Chondrocyte (in vitro differentiated cells): ENCODE results near the gene TPX2. TPM values are rescaled to one million over a fixed set of nuclear protein-coding genes. Genes with fewer than 3 reads are reported as not detected.

ENCODE experiments used
- DNase-seq: peaks from one replicate; pipeline ENCODE4 v3.0.0; 2021; ENCODE audit warnings: mixed read lengths, low spot score
- H3K27ac Mint-ChIP-seq: one replicate; pipeline ENCODE4 v1.8.0; 2021; ENCODE audit warnings: mild to moderate bottlenecking, moderate library complexity, mixed read lengths; ENCODE audit not compliant: unreplicated experiment
- H3K27me3 Mint-ChIP-seq: 2 replicates; pipeline ENCODE4 v1.8.0; 2021; ENCODE audit warnings: low read depth, mixed read lengths
- H3K36me3 Mint-ChIP-seq: 2 replicates; pipeline ENCODE4 v1.8.0; 2021; ENCODE audit warnings: low read depth, mixed read lengths
- H3K4me1 Mint-ChIP-seq: 2 replicates; pipeline ENCODE4 v1.8.0; 2021; ENCODE audit warnings: low read depth, mild to moderate bottlenecking, mixed read lengths
- H3K4me3 Mint-ChIP-seq: one replicate; pipeline ENCODE4 v1.8.0; 2021; ENCODE audit warnings: mild to moderate bottlenecking, moderate library complexity, mixed read lengths; ENCODE audit not compliant: unreplicated experiment
- H3K9me3 Mint-ChIP-seq: 2 replicates; pipeline ENCODE4 v1.8.0; 2021; ENCODE audit warnings: low read depth, mixed read lengths
- total RNA-seq: library from RNA; stranded (reverse); gene quantifications from 3 replicates; pipeline ENCODE4 v1.2.1, GENCODE V29; 2021
- TF ChIP-seq, protein P1 (sequence below): fragments of 200-600 bp; sonication (generic); IDR thresholded peaks from 2 replicates; pipeline ENCODE4 v1.5.0; 2021; ENCODE audit warnings: antibody characterized with exemption, mild to moderate bottlenecking, moderate library complexity

TPX2 gene
- total RNA-seq, 1 donor from 2014 or later, result 49.6 TPM

GRCh38 chr20:31758991-31759390 lies 19.9 kb downstream of the TPX2 start:
- Mint-ChIP-seq H3K4me1 (peaks cover 42% of the 10 kb centered on the region), H3K4me3 (no peak overlapping the region), H3K9me3 (peaks cover 2% of the 10 kb centered on the region), H3K27me3 (no peaks in the 10 kb centered on the region), H3K27ac (peak overlapping the region; percentile 81), H3K36me3 (peaks cover 10% of the 10 kb centered on the region)
- DNase-seq, result no peak
- TF ChIP-seq, protein P1, sequence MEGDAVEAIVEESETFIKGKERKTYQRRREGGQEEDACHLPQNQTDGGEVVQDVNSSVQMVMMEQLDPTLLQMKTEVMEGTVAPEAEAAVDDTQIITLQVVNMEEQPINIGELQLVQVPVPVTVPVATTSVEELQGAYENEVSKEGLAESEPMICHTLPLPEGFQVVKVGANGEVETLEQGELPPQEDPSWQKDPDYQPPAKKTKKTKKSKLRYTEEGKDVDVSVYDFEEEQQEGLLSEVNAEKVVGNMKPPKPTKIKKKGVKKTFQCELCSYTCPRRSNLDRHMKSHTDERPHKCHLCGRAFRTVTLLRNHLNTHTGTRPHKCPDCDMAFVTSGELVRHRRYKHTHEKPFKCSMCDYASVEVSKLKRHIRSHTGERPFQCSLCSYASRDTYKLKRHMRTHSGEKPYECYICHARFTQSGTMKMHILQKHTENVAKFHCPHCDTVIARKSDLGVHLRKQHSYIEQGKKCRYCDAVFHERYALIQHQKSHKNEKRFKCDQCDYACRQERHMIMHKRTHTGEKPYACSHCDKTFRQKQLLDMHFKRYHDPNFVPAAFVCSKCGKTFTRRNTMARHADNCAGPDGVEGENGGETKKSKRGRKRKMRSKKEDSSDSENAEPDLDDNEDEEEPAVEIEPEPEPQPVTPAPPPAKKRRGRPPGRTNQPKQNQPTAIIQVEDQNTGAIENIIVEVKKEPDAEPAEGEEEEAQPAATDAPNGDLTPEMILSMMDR, result no peak

GRCh38 chr20:31759836-31760518 lies 20.9 kb downstream of the TPX2 start:
- Mint-ChIP-seq H3K27ac (peak overlapping the region; percentile 96), H3K4me1 (peaks cover 44% of the 10 kb centered on the region), H3K27me3 (no peaks in the 10 kb centered on the region), H3K36me3 (peaks cover 13% of the 10 kb centered on the region), H3K4me3 (no peak overlapping the region), H3K9me3 (peaks cover 2% of the 10 kb centered on the region)
- DNase-seq, result no peak
- TF ChIP-seq, protein P1, result no peak

- Mint-ChIP-seq H3K27ac (peak overlapping the region; percentile 96), H3K36me3 (peaks cover 17% of the 10 kb centered on the region), H3K27me3 (no peaks in the 10 kb centered on the region), H3K4me3 (peak overlapping the region; percentile 38), H3K9me3 (peaks cover 7% of the 10 kb centered on the region), H3K4me1 (peaks cover 51% of the 10 kb centered on the region)
- TF ChIP-seq, protein P1, result no peak
- no peak for DNase-seq
Observed at GRCh38 chr20:31760519-31761240, 21.6 kb downstream of the TPX2 start.

DNA sequence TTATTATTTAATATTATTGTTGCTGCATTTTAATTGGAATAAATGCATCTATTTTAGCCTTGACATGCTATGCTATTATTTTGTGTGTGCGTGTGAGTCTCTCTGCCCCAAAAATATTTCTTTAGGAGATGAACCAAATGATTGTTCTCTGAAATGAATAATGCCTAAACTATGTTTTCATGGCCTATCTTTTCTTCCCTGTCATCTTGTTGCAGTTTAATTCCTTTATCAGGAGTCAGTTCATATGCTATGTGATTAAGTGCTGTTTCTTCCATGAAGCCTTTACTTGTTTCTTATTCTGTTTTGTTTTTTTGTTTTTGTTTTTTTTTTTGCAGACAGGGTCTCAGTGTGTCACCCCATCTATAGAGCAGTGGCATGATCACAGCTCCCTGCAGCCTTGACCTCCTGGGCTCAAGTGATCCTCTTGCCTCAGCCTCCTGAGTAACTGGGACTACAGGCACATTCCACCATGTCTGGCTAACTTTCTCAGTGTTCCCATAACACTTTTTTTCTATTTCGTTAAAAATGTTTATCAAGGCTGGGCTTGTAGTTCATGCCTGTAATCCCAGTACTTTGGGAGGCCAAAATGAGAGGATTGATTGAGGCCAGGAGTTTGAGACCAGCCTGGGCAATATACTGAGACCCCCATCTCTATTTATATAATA lies 25.7 kb downstream of the TPX2 start:
- Mint-ChIP-seq H3K4me1 (peaks cover 39% of the 10 kb centered on the region), H3K27ac (peak overlapping the region; percentile 98), H3K36me3 (peaks cover 20% of the 10 kb centered on the region), H3K9me3 (peaks cover 9% of the 10 kb centered on the region), H3K4me3 (no peak overlapping the region), H3K27me3 (no peaks in the 10 kb centered on the region)
- TF ChIP-seq, protein P1, result no peak
- no peak for DNase-seq

GRCh38 chr20:31767805-31768204 lies 28.7 kb downstream of the TPX2 start:
- Mint-ChIP-seq H3K4me1 (peaks cover 22% of the 10 kb centered on the region), H3K36me3 (peaks cover 32% of the 10 kb centered on the region), H3K4me3 (no peak overlapping the region), H3K27me3 (no peaks in the 10 kb centered on the region), H3K27ac (no peak overlapping the region), H3K9me3 (peaks cover 9% of the 10 kb centered on the region)
- DNase-seq, result no peak
- TF ChIP-seq, protein P1, result no peak
